Stimulated activated CD4-positive, alpha-beta T cell treated with anti-CD3 and anti-CD28 coated beads, TNF-alpha, amount 100 ng/mL, for 48 hours (primary cell): Measurements from ENCODE around the gene THSD4.

ENCODE experiments used
- DNase-seq, 3 donors: peaks; one replicate each; pipeline ENCODE4 v3.0.0-alpha.2; 2020; ENCODE audit warnings: low read depth in 3 of 3

THSD4 gene

DNA sequence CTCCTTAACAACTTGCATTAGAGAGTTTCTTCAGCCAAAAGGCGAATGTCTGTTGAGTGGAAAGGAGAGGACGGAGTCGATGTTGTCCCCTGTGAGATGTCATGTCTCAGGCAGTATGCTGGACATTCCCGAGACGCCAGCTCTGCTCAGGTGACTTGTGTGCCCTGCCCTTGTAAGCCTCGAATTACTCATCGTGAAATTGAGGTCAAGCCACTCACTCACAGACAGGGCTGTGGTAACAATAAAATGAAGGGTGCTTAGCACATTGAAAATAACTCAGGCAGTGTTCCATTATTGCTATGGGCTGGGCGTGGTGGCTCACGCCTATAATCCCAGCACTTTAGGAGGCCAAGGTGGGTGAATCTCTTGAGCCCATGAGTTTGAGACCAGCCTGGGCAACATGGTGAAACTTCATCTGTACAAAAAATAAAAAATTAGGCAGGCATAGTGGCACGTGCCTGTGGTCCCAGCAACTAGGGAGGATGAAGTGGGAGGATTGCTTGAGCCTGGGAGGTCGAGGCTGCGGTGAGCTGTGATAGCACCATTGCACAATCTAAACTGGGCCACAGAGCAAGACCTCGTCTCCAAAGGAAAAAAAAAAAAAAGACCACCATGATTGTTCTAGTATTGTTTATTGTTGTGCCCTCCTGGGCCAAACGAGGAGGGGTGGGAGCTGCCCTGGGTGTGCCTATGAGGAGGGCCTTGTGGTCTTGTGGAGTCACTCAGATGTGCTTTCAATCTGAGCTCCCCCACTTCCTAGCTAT, 214.4 kb downstream of the THSD4 start:
- no peak for DNase-seq

DNA sequence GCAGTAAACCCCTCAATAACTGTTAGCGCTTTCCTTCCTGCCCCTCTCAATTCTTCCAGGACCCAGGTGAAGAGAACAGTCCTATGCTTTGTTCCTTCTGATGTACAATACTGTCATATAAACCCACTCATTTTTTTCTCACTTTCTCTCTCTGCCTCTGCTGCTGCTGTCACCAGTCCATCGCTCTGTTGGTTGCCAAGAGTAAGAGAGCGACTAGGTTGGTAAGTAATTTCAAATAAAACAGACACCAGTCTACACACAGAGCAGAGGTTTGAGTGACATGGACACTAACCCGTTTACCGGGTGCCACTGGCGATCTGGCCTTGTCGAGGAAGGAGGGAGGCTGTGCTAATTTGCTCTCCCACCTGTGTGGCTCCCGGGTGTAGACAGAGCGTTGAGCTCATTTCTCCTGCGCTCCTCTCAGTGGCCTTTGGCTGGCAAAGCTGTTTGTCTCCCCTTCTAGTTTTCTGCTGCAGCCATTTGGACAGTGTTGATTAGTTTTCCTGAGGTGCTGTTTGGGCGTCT, 215.4 kb downstream of the THSD4 start:
- no peak for DNase-seq

DNA sequence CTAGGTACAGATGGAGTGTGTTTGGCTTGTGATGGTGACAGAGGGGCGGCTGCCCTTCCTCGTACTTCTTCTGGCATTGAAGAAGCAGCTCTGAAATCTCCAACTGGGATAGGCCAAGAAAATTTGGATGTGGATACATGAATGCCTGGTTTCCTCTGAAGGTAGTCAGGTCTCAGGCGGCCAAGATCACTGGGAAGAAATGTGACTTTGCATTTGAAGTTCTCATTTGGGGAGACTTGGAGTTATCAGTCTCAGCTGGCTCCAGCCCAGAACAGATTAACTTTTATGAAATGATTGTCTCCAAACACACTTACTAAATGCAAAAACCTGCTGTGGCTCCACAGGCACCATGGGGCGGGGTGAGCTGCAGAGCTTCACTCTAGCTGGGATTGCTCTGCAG, 215.9 kb downstream of the THSD4 start:
- no peak for DNase-seq

DNA sequence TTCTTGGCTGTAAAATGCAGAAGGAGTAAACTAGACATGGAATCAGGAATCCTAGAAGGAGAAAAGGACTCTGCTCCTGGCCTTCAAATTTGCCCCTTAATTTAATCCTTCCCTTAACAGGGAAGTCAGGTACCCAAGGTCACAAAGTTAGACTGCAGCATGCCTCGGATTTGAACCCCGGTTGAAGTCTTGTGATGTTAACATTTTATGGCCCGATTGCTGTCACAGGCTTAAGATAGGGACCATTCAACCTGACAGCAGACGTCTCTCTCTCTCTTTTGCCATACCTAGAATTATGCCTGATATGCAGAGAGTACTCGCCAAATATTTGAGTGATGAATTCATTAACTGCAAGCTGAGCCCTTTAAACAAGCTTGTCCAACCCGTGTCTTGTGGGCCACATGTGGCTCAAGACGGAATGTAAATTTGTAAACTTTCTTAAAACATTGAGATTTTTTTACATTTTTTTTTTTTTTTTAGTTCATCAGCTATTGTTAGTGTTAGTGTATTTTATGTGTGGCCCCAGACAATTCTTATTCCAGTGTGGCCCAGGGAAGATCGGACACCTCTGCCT, 217.2 kb downstream of the THSD4 start:
- no peak for DNase-seq

DNA sequence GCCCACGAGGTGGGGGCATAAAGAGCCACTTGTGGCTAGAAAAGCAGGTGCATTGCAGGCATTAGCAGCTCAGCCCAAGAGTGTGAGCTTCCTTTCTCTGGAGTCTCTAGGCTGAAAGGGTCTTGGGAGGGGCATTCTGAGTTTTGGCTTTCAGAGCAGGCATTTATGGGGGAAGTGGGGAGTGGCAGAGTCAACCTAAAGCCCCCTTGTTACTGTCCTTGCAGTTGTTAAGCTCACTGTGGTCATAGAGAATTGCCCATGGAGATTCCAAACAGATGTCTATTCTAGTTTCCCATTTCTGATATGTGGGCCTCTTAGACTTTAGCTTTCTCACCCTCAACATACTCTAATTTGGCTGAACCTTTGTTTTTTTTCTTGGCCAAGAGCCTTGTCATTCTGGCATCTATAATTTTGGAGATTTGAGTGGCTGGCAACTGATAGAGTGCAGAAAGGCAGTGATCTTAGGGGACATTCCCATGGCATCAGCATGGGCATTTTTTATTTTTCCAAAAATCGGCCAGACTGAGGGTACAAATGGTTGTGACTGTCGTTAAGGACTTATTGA, 217.9 kb downstream of the THSD4 start:
- DNase-seq: no peak

DNA sequence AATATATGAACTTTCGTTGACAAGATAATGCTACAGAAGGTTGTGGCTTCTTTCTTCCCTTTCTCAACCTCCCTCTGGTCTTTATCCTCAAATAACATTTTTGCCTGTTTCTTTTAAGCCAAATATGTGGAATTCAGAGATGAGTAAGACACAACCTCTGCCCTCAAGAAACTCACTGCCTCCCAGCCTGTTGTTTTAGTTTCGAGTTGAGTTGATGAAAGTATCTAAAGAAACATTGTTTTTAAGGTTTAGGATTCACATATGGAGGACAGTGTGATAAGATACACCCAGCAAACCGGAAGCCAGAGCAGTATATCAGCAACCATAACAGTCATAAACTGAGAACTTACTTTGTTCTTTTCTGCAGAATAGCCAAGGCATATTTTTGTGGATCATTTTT, 218.6 kb downstream of the THSD4 start:
- DNase-seq: no peak

DNA sequence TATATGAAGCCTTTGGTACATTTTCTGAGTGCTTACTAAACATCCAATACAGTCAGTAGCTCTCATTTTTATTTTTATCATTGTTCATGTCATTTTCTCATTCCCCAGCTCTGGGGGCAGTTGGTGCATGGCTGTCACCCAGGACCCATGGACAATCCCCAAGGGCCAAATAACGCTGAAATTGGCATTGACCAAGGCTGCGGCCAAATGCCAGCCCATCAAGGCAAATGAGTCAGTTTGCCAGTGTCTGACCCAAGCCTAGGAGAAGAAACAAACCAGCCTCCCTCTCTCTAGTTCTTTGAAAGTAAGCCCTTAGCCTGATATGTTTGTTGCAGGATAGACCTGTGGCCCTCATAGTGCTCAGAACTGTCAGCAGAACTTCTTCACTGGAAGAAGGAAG, 219.2 kb downstream of the THSD4 start:
- no peak for DNase-seq

DNA sequence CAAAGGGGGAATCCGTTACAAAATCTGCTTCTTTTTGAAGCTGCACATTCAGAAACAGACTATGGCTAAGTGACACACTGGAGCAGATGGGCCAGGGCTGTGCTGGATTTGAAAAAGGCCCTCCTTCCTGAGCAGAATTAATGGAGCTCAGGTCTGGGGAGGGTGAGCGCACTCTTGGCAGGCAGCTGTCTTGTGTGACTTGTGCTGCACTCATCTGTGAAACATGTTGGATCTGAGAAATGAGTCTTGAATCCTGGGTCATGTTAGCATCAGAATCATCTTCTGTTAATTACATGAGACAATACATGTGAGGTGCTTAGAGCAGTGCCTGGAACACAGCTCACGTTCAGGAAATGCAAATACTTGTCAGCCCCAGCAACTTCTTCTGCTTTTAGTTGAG, 219.6 kb downstream of the THSD4 start:
- no peak for DNase-seq

DNA sequence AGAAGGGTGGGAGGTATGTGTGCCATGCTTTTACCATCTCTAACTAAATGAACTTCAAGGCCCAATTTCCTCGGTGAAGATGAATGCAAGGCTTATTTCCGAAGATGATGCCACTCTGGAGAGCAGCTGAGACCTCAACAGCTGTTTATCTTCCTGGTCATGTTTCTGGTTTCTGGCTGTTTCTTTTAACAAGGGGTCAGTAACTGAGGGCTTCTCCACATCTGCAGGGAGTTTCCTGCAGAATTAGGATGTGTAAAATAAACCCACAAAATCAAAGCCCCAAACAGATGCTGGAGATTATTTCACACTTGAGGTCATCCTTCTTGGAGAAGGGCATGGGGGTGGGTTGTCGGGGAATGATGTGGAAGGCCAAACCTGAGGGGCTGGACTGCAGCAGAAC, 220.3 kb downstream of the THSD4 start:
- no peak for DNase-seq

DNA sequence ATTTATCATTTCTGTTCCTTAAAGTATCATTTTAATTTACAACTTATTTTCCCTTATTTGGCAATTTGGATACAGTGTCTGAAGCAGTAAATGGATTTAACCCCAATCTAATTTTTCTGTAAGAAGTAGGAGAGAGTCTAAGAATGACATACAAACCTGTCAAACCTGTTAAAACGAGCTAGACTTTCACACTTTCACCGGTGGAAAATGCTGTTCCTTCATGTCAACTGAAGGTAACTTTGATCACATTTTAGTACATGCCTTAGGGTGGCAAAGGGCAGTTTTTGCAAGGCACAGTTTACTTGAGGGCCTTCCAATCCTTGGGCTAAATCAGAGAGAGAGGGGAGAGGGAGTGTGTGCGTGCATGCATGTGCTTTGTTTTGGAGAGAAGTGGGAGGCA, 221.4 kb downstream of the THSD4 start:
- DNase-seq: no peak

DNA sequence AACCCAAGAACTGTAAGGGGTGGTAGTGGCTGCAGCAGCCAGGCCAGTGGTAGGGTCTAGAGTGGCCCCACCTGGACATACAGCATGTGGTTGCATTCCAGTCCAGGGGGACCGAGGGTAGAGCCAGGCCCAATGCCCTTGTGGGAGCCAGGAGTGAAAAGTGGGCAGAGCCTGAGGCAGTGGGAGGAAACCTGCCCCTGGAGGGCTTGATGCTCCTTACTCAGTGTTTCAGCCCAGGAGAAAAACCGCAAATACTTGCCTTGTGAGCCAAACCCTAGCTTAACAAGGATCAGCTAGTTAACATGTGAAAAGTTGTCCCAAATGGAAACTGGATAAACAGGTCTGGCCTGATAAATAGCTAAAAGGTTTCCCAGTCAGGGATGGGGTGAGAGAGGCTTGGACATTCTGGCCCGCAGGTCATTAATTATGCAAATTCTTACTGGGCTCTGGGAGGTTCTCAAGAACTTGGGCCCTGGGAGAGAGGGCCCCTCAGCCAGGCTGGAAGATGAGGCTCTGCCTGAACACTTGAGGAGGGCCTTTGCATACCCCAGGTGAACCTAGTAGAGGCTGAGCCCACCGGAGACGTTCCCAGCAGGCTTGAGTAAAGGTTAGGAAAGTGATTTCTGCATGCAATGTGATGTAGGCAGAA, 222.1 kb downstream of the THSD4 start:
- no peak for DNase-seq

DNA sequence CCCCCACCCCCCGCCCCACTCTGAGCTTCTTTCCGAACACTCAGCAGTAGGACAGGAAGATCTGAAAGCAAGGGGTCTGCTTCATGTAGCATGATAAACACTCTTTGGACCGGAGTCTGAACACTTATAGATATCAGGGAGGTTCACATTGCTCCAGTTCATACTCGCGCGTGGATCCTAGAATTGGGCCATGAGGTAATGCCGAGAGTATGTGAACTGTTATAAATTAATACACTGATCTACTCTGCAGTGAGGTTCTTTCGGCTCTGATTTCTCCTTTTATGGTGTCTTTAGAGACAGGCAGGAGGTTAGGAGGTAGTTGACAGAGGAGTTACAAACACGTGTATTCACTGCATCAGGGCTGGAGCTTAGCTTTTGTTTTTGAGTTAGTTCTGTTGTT, 223.0 kb downstream of the THSD4 start:
- DNase-seq: no peak

DNA sequence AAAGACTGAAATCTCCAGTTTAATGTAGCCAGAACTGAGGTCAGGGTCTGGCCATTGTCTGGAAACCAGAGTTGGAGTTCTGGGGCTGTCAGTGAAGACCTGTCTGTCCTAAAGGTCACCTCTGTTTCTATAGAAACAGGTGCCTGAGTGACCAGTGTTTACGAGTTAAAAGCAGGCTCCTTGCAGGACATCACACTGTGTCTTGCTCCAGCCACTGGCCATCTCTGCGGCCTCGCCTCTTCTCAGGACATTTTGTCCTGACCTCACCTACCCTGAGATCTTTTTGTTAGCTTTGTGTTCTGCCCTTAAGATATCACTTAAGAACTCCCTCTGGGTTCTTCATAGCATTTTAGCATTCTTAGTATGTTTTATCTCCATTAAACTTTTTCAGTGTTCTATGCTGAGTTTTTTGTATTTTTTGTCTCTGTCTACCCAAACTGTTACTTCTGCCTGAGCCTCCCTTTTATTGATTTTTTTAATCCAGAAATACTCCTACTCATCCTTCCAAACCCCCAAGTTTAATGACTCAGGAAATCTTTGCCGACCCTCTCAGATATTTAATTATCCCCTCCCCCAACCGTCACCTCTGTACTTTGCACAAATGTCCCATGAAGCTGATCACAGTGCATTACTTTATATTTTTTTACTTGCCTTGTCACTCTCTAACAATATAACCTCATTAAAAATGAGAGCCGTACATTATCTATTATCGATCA, 223.7 kb downstream of the THSD4 start:
- DNase-seq: no peak

DNA sequence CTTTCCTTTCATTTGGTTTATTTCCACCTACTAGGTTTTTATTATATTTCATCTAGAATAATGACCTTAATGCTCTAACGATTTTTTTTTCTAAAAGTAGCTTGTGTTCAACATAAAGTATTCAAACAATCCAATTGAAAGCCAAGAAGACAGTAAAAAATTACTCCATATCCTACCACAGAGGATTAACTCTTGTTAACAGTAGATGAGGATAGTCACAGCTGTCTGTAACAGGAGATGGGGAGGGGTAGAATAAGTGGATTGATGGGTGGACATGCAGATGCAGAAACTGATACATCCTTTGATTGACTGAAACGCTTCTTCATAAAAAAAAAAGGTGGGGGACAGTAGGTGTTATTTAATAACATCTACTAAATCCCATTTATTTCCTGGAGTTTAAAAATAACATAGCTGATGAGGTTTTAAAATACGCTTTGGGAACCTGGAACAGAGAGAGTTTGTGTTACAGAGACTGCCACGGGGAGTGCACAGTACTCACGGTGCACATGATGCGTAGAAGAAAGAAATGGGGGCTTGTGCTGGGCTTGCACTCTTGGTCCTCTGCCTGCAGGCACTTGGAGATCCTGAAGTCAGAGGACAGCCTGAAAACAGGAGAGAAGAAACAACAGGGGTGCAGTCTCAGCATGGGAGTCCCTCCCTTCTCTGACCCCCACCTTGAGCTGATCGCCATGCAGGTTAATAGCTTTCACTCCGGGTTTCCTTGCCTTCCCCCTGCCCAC, 226.7 kb downstream of the THSD4 start:
- DNase-seq: no peak

DNA sequence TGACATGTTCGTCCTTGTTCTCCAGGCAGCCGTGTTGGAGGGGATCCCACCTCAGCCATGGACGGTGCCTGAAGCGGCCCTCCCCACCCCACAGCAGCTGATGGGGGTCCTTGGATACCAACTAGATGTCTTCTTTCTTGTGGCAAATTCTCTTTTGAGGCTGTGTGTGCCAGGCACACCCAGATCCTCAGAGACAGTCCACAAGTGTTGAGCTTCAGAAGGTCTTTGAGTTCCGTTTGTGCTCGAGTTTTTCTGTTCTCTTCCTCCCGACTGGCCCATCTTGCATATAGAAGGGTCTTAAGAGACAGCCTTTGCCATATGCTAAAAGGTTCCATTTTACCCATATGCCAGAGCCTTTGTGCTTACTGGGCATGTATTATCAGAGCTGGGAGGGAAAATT, 227.4 kb downstream of the THSD4 start:
- no peak for DNase-seq

DNA sequence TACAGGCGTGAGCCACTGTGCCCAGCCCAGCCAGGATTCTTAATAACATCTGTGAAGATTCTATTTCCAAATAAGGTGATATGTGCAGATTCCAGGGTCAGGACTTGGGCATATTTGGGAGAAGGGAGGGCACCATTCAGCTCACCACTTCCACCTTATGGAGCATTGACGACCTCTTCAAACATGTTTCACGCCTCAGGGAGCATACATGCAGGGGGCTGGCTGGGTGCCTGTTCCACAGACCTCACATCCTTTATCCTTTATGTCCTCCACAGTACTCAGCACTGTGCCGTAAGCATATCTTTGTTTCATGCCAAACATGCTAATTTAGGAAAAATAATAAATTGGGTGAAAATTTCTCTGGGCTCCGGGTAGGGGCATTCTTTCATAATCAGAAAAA, 229.0 kb downstream of the THSD4 start:
- DNase-seq: no peak

DNA sequence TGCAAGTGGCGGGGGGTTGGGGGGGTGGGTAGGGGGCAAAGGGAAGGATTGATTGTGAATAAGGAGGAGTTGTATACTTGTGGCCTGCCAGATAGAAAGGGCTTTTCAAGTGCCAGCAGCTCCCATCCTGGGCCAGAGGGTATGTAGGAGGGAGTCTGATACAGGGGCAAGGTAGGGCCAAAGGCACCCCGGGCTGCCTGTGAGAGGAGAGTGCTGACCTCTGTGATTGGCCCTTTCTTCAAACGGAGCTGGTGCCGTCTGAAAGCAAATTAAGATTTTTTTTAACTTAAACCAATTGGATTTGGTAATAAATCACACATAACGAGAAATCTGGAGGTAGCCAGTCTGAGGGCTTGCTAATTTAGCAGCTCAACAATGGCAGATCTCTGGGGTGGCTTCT, 229.9 kb downstream of the THSD4 start:
- no peak for DNase-seq

DNA sequence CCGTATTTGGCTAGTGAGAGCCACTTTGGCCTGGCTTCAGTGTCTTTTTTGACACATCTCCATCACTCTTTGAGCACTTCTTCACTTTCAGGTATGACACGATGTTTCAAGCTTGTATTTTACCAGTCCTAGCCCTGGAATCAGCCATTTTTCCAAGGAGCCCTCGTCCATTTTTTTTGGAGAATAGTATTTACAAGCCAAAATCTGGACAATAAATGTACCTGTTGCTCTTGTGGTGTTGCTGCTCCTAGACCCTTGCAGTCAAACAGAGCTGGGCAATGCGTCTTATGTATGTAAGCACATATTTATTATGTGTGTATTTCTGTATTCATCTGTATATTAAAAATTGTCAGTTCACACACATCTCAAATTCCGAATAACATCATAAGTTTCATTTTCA, 231.2 kb downstream of the THSD4 start:
- DNase-seq: no peak

DNA sequence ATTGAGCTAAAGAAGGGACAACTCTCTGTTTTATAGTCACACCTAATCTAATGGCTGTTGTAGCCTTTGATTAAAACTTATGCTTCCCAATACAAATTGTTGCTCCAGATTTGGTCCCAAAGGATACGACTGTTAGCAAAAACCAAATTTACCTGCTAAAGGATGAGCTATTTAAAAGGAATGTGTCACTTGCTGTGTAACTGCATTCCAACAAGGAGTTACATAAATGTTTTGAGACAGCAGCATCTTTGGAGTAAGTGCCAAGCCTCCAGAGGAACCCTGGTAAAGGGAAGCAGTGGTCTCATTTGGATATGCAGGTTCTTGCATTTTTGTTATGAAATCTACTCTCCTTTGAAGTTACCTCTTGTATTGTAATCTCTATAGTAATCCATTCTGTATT, 233.3 kb downstream of the THSD4 start:
- no peak for DNase-seq

DNA sequence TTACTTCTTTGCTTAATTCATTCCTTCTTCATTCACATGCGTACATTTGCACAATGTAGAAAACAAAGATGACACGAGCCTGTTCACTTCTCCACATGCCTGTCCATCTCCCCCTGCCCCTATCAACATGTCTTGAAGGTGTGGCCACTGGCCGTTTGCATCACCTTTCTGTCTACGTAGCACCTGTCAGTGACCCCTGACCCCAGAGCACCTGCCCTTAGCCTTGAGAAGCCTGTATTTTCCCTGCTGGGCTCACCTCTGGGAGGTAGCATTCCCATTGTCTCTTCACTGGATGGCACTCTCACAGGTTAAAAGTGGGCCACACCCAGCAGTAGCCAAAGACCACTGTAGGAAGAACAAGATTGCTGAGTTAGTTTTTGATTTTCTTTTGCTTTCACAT, 234.1 kb downstream of the THSD4 start:
- no peak for DNase-seq

DNA sequence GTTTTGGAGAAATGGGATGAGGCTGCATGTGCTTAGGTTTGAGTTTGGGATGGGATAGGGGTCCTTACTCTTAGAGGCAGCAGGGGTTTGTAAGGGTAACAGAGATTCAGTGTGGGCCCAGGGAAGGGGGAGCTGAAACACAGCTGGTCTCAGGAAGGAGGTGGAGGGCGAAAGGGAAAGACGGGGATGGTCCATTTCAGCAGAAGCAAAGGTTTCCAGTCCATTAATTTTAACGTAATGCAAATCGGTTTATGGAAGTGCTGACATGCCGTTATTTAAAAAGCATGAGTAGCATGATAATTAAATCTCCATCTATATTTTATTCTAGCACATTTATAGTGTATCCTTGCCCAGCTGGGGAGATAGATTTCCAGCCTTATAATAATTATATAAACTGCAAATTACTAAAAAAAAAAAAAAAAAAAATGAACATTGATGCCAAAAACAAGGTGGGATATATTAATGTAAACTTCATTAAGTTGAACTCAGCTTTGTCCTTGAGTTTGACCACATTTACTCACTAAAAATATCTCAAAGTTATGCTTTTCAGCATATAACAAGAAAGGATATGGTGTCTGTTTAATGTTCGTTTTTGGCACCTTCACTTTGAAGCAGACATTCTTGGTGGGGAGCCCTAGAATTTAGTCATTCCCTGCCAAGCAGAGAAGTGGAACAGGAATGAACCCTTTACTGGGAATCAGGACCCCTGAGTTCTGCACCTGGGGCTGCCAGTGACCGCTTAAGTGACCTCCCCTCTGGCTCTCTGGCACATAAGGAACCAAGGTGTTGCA, 234.7 kb downstream of the THSD4 start:
- no peak for DNase-seq
